Stimulated activated CD8-positive, alpha-beta memory T cell treated with anti-CD3 and anti-CD28 coated beads, Interleukin-7, amount 100 ng/mL, for 24 hours (primary cell): ENCODE measurements around the gene PIM1.

Experiments
- DNase-seq: peaks from one replicate; pipeline ENCODE4 v3.0.0-alpha.2; 2020; ENCODE audit warnings: low read depth

Gene PIM1

DNA sequence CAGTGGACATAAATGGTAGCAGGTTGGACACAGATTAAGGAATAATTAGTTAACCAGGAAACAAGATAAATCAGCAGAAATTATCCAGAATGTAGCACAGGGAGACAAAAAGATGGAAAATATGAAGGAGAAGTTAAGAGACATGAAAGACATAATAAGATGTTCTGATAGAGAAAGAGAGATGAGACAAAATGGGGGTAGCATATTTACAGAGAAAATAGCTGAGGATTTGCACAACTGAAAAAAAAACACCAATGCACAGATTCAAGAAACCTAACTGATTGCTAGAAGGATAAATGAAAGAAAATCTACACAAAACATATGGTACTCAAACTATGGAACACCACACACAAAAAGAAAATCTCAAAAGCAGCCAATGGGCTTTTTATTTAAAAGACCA, 53.0 kb downstream of the PIM1 start:
- no peak for DNase-seq
